Measurements from ENCODE around the gene PIGS.
A peak's percentile ranks its signal among the peaks of the same experiment; 100 is the strongest.

The PIGS gene

GRCh38 chr17:28545787-28546415 lies 25.4 kb downstream of the PIGS start:
- no peak overlapping the region for H2AK5ac ChIP-seq (ENCODE audit: low read length)

GRCh38 chr17:28545141-28545503 lies 26.2 kb downstream of the PIGS start:
- Histone ChIP-seq H2BK5ac (ENCODE audit: low read depth, low read length, poor library complexity) (no peak overlapping the region), H3K27ac (ENCODE audit: low read depth, low read length) (no peak overlapping the region), H2AK5ac (ENCODE audit: low read length) (no peak overlapping the region), H4K12ac (ENCODE audit: low read depth, low read length) (no peak overlapping the region), H2BK120ac (ENCODE audit: insufficient read depth, low read length, poor library complexity) (no peak overlapping the region), H4K91ac (ENCODE audit: low read depth, low read length) (no peak overlapping the region), H3K18ac (ENCODE audit: low read length) (no peak overlapping the region), H3K4me1 (ENCODE audit: control insufficient read depth in 1 of 2, insufficient read depth in 2 of 2, low read length in 2 of 2) (no peaks in the 10 kb centered on the region), H2BK12ac (ENCODE audit: low read length) (no peak overlapping the region), H3K4me3 (ENCODE audit: low read depth, low read length) (no peak overlapping the region), H3K36me3 (ENCODE audit: control insufficient read depth in 1 of 2, insufficient read depth in 2 of 2, low read length in 2 of 2) (peaks cover 10 to 15% of the 10 kb centered on the region in 2 experiments), H4K8ac (ENCODE audit: low read depth, low read length) (no peak overlapping the region), H3K9ac (ENCODE audit: low read length) (no peak overlapping the region), H3K23ac (ENCODE audit: low read length) (no peak overlapping the region), H3K14ac (ENCODE audit: low read length) (no peak overlapping the region), H3K4me2 (ENCODE audit: low read length) (no peak overlapping the region), H3K79me2 (ENCODE audit: control insufficient read depth, insufficient read depth, low read length, poor library complexity) (no peaks in the 10 kb centered on the region), H3K79me1 (ENCODE audit: low read length) (no peaks in the 10 kb centered on the region), H2AFZ (ENCODE audit: insufficient read depth, low read length, poor library complexity) (no peak overlapping the region), H3K27me3 (ENCODE audit: insufficient read depth, low read length) (no peaks in the 10 kb centered on the region), H3K9me3 (ENCODE audit: insufficient read depth, low read depth, low read length) (peaks cover 2% of the 10 kb centered on the region), H3K4ac (ENCODE audit: low read depth, low read length) (no peak overlapping the region)
- DNase-seq, result no peak
- WGBS (ENCODE audit: extremely low coverage, insufficient coverage, insufficient read length), result no CpG with 5 or more reads among the region's 2 CpGs

More at GRCh38 chr17:28545787-28546415, 25.4 kb downstream of the PIGS start:
- DNase-seq, result no peak
- no CpG with 5 or more reads among the region's 6 CpGs for WGBS (ENCODE audit: extremely low coverage, insufficient coverage, insufficient read length)
- Histone ChIP-seq H3K9ac (ENCODE audit: low read length) (no peak overlapping the region), H3K23ac (ENCODE audit: low read length) (no peak overlapping the region), H3K79me2 (ENCODE audit: control insufficient read depth, insufficient read depth, low read length, poor library complexity) (no peaks in the 10 kb centered on the region), H3K79me1 (ENCODE audit: low read length) (no peaks in the 10 kb centered on the region), H3K14ac (ENCODE audit: low read length) (no peak overlapping the region), H3K4me1 (ENCODE audit: control insufficient read depth in 1 of 2, insufficient read depth in 2 of 2, low read length in 2 of 2) (no peaks in the 10 kb centered on the region), H4K12ac (ENCODE audit: low read depth, low read length) (no peak overlapping the region), H4K8ac (ENCODE audit: low read depth, low read length) (no peak overlapping the region), H3K9me3 (ENCODE audit: insufficient read depth, low read depth, low read length) (peaks cover 2% of the 10 kb centered on the region), H3K27me3 (ENCODE audit: insufficient read depth, low read length) (no peaks in the 10 kb centered on the region), H3K4ac (ENCODE audit: low read depth, low read length) (no peak overlapping the region), H3K27ac (ENCODE audit: low read depth, low read length) (no peak overlapping the region), H2BK120ac (ENCODE audit: insufficient read depth, low read length, poor library complexity) (no peak overlapping the region), H2BK5ac (ENCODE audit: low read depth, low read length, poor library complexity) (no peak overlapping the region), H3K4me3 (ENCODE audit: low read depth, low read length) (no peak overlapping the region), H2AFZ (ENCODE audit: insufficient read depth, low read length, poor library complexity) (no peak overlapping the region), H3K36me3 (ENCODE audit: control insufficient read depth in 1 of 2, insufficient read depth in 2 of 2, low read length in 2 of 2) (peaks cover 10 to 15% of the 10 kb centered on the region in 2 experiments), H2BK12ac (ENCODE audit: low read length) (no peak overlapping the region), H4K91ac (ENCODE audit: low read depth, low read length) (no peak overlapping the region), H3K4me2 (ENCODE audit: low read length) (no peak overlapping the region), H3K18ac (ENCODE audit: low read length) (no peak overlapping the region)

GRCh38 chr17:28544402-28545140 lies 26.8 kb downstream of the PIGS start:
- Histone ChIP-seq H3K9me3 (ENCODE audit: insufficient read depth, low read depth, low read length) (peaks cover 2% of the 10 kb centered on the region), H3K4me3 (ENCODE audit: low read depth, low read length) (no peak overlapping the region), H3K23ac (ENCODE audit: low read length) (no peak overlapping the region), H3K4me1 (ENCODE audit: control insufficient read depth in 1 of 2, insufficient read depth in 2 of 2, low read length in 2 of 2) (no peaks in the 10 kb centered on the region), H3K36me3 (ENCODE audit: control insufficient read depth in 1 of 2, insufficient read depth in 2 of 2, low read length in 2 of 2) (peaks cover 10 to 15% of the 10 kb centered on the region in 2 experiments), H2AK5ac (ENCODE audit: low read length) (no peak overlapping the region), H3K14ac (ENCODE audit: low read length) (no peak overlapping the region), H4K12ac (ENCODE audit: low read depth, low read length) (no peak overlapping the region), H3K9ac (ENCODE audit: low read length) (no peak overlapping the region), H2BK12ac (ENCODE audit: low read length) (no peak overlapping the region), H3K4me2 (ENCODE audit: low read length) (no peak overlapping the region), H2AFZ (ENCODE audit: insufficient read depth, low read length, poor library complexity) (no peak overlapping the region), H4K91ac (ENCODE audit: low read depth, low read length) (no peak overlapping the region), H3K79me2 (ENCODE audit: control insufficient read depth, insufficient read depth, low read length, poor library complexity) (no peaks in the 10 kb centered on the region), H3K27ac (ENCODE audit: low read depth, low read length) (no peak overlapping the region), H3K18ac (ENCODE audit: low read length) (no peak overlapping the region), H3K79me1 (ENCODE audit: low read length) (no peaks in the 10 kb centered on the region), H2BK120ac (ENCODE audit: insufficient read depth, low read length, poor library complexity) (no peak overlapping the region), H3K4ac (ENCODE audit: low read depth, low read length) (no peak overlapping the region), H2BK5ac (ENCODE audit: low read depth, low read length, poor library complexity) (no peak overlapping the region), H4K8ac (ENCODE audit: low read depth, low read length) (no peak overlapping the region), H3K27me3 (ENCODE audit: insufficient read depth, low read length) (no peaks in the 10 kb centered on the region)
- no CpG with 5 or more reads among the region's 4 CpGs for WGBS (ENCODE audit: extremely low coverage, insufficient coverage, insufficient read length)
- no peak for DNase-seq

GRCh38 chr17:28541439-28541838 lies 29.9 kb downstream of the PIGS start:
- no peak overlapping the region for H3K27ac ChIP-seq (ENCODE audit: low read depth, low read length)
- no peak overlapping the region for H3K23ac ChIP-seq (ENCODE audit: low read length)
- H3K4me3 ChIP-seq (ENCODE audit: low read depth, low read length), result no peak overlapping the region
- H4K8ac ChIP-seq (ENCODE audit: low read depth, low read length), result no peak overlapping the region
- no peak overlapping the region for H3K9ac ChIP-seq (ENCODE audit: low read length)
- H3K27me3 ChIP-seq (ENCODE audit: insufficient read depth, low read length), result no peaks in the 10 kb centered on the region
- H2AFZ ChIP-seq (ENCODE audit: insufficient read depth, low read length, poor library complexity), result no peak overlapping the region
- H2BK12ac ChIP-seq (ENCODE audit: low read length), result no peak overlapping the region
- H3K9me3 ChIP-seq (ENCODE audit: insufficient read depth, low read depth, low read length), result peaks cover 2% of the 10 kb centered on the region
- H2AK5ac ChIP-seq (ENCODE audit: low read length), result no peak overlapping the region
- no peak overlapping the region for H2BK5ac ChIP-seq (ENCODE audit: low read depth, low read length, poor library complexity)
- H3K79me1 ChIP-seq (ENCODE audit: low read length), result no peaks in the 10 kb centered on the region
- no peak overlapping the region for H3K4ac ChIP-seq (ENCODE audit: low read depth, low read length)
- no peaks in the 10 kb centered on the region for H3K4me1 ChIP-seq (ENCODE audit: control insufficient read depth in 1 of 2, insufficient read depth in 2 of 2, low read length in 2 of 2)
- no peak overlapping the region for H2BK120ac ChIP-seq (ENCODE audit: insufficient read depth, low read length, poor library complexity)
- H4K12ac ChIP-seq (ENCODE audit: low read depth, low read length), result no peak overlapping the region
- H3K36me3 ChIP-seq (ENCODE audit: control insufficient read depth in 1 of 2, insufficient read depth in 2 of 2, low read length in 2 of 2), result peaks cover 0 to under 1% of the 10 kb centered on the region in 2 experiments
- H4K91ac ChIP-seq (ENCODE audit: low read depth, low read length), result no peak overlapping the region
- WGBS (ENCODE audit: extremely low coverage, insufficient coverage, insufficient read length), result no CpG with 5 or more reads among the region's 4 CpGs
- H3K14ac ChIP-seq (ENCODE audit: low read length), result no peak overlapping the region
- no peak overlapping the region for H3K4me2 ChIP-seq (ENCODE audit: low read length)
- peak in 1 of 2 donors; percentile 28 for DNase-seq
- H3K18ac ChIP-seq (ENCODE audit: low read length), result no peak overlapping the region
- no peaks in the 10 kb centered on the region for H3K79me2 ChIP-seq (ENCODE audit: control insufficient read depth, insufficient read depth, low read length, poor library complexity)
